GM10266 (cell line): ENCODE measurements around the gene CCDC124.

Experiments used
- DNase-seq: peaks from one replicate; pipeline ENCODE4 v3.0.0; 2012; ENCODE audit errors: extremely low spot score
- CTCF ChIP-seq: IDR thresholded peaks from 2 replicates; pipeline ENCODE4 v1.5.1; 2012; ENCODE audit warnings: mild to moderate bottlenecking, low read depth; ENCODE audit not compliant: control insufficient read depth, insufficient read depth; ENCODE audit errors: missing control alignments

Gene CCDC124

GRCh38 chr19:17922138-17922537 is 10.7 kb upstream of the CCDC124 start:
- no peak for TF ChIP-seq CTCF
- no peak for DNase-seq

GRCh38 chr19:17926044-17926443 is 6.8 kb upstream of the CCDC124 start:
- no peak for TF ChIP-seq CTCF
- peak; percentile 29 for DNase-seq

DNA sequence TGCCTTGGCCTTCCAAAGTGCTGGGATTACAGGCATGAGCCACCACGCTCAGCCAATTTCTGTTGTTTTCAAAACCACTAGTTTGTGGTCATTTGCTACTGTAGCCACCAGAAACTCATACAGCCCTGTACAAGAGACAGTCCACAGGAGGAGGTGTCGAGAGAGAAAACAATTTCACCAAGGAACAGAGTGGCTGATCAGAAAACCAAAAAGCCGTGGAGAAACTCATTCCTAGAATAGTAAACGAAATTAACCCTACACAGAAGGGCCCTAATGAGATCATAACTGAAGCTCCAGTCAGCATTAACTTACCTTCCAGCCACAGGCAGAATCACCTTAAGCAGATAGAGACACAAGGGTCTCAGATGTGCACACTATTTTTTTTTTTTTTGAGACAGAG is 3.8 kb upstream of the CCDC124 start:
- no peak for TF ChIP-seq CTCF
- peak; percentile 70 for DNase-seq

GRCh38 chr19:17931532-17932191 is 1.2 kb upstream of the CCDC124 start:
- DNase-seq = peak; percentile 18
- TF ChIP-seq CTCF = no peak

DNA sequence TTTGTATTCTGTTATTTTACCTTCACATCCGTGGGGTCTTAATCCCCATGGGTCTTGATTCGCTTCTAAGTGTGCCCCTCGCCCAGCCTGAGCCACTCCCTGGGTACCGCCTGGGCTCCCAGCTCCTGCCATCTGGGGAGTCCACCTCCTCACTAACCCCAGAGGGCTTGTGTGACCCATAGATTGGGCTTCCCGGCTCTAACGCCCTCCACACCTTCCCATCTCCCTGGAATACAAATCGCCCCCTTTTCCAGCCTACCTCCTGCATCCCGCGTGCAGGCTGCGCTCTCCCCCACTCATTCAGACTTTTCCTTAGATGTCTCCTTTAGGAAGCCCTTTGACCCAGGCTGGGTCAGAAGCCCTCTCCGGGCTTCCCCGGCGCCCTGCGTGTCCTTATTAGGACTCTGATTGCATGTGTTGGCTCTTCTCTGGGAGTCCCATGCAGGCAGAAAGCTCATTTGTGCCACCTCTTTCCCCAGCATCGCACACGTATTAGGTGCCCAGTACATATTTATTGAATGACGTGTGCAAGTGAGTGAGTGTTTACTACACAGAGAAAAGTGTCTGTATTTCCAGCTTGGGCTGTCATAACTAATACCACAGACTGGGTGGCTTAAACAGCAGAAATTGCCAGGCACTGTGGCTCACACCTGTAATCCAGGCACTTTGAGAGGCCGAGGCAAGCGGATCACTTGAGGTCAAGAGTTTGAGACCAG is 757 bp downstream of the CCDC124 start:
- no peak for TF ChIP-seq CTCF
- DNase-seq = no peak

GRCh38 chr19:17936379-17936778 is 3.6 kb downstream of the CCDC124 start:
- no peak for DNase-seq
- TF ChIP-seq CTCF = no peak

DNA sequence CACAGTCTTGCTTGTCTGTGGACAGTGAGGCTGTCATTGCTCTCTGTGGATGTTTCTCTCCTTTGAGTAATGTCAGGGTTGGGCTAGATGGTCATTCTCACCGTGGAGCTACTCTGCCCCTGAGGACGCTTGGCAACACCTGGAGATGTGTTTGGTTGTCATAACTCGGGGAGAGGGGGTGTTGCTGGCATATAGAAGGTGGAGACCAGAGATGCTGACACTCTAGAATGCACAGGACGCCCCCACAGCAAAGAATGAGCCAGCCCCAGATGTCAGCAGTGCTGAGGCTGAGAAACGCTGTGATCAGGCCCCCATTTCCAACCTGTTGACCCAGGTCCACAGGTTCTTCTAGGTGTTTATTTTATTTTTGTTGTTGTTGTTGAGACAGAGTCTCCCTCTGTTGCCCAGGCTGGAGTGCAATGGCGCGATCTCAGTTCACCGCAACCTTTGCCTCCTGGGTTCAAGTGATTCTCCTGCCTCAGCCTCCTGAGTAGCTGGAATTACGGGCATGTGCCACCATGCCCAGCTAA is 4.6 kb downstream of the CCDC124 start:
- TF ChIP-seq CTCF = no peak
- no peak for DNase-seq
